GM19025 (cell line): ENCODE results near the gene HGS.
"Not testable (repeated sequence)": the region's sequence is repeated elsewhere in the genome, so short reads cannot be mapped to it uniquely, and the experiment has no call there.

Experiments used
- ATAC-seq: cut with Tn5 transposase; IDR thresholded peaks from one replicate; pipeline ENCODE4 v1.9.1; 2021; ENCODE audit warnings: mild to moderate bottlenecking, low read depth, moderate library complexity; ENCODE audit not compliant: unreplicated experiment

Gene HGS

DNA sequence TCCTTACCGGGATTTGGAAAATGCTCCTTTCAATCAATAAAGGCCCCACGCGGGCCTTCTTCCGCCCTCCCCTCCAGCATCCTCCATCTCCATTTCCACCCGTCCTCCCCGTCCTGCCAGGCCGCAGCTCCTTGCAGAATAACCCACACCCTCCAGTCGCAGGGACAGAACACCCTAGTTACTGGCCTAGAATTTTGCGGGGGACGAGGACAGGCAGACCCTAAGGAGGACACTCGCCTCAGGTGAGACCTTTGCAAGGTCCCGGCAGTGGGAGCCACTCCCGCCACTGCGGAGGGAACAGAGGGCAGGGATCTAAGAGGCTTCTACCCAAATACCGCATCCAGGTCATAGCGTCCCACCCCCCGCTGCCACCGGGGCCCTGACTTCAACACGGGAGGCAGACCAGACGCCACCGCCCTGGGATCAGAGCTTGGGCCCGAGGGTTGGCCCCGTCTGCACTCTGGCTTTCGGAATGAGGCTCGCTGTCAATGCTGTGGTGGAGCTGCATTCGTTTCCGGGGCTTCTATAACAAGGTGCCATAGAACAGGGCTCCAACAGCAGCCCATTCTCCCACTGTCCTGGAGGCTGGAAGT, 55.1 kb downstream of the HGS start:
- ATAC-seq, result no peak

DNA sequence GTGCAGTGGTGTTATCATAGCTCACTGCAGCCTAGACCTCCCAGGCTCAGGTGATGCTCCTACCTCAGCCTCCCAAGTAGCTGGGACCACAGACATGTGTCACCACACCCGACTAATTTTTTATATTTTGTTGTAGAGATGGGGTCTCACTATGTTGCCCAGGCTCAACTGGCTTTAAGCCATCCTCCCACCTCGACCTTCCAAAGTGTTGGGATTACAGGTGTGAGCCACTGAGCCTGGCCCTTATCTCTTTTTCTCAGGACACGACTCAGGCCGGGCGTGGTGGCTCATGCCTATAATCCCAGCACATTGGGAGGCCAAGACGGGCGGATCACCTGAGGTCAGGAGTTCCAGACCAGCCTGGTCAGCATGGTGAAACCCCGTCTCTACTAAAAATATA, 55.8 kb downstream of the HGS start:
- not testable (repeated sequence) for ATAC-seq

DNA sequence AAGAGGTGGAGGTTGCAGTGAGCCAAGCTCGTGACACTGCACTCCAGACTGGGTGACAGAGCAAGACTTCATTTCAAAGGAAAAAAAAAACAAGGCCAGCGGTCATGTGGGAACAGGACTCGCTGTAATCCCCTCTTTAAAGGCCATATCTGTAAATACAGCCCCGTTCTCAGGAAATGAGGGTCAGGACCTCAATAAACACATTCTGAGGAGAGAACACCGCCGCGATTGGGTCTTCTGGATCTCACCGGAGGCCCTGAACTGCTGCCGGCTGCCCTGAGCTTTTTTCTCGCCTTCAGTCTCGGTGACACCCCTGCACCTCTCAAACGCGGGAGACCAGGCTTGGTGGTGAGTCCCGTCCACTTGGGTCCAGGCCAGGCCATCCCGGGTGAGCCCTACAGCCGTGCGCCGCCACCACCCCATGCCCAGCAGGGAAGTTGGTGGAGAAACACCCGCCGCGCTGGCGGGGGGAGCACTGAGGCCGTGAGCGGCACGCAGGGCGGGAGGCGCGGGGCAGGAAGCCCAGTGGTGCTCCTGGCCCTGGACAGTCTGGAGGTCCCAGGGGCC, 56.7 kb downstream of the HGS start:
- ATAC-seq, result no peak

DNA sequence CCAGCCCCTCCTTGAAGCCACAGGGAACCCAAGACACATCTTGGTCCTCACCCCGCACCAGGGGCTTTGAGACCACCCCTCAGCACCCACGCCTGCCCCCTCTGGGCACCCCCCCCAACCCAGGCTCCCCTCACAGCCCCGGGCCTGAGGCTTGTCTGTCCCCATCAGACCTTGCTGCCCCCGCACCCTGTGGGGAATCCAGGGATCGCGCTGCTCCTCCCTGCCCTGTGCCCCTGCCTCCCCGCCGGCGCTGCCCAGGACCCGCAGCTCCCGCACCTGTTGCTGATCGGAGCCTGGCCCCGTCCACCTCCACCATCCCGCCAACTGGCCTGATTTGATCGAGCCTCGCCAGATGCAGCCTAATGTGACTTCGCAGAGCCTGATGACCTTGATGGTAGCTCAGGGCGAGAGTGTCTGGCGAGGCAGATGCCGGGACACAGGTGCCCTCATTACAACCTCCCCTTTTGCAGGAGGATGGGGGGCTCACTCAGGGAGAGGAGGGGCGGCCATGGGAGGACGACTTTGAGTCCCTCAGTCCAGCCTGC, 57.3 kb downstream of the HGS start:
- no peak for ATAC-seq

DNA sequence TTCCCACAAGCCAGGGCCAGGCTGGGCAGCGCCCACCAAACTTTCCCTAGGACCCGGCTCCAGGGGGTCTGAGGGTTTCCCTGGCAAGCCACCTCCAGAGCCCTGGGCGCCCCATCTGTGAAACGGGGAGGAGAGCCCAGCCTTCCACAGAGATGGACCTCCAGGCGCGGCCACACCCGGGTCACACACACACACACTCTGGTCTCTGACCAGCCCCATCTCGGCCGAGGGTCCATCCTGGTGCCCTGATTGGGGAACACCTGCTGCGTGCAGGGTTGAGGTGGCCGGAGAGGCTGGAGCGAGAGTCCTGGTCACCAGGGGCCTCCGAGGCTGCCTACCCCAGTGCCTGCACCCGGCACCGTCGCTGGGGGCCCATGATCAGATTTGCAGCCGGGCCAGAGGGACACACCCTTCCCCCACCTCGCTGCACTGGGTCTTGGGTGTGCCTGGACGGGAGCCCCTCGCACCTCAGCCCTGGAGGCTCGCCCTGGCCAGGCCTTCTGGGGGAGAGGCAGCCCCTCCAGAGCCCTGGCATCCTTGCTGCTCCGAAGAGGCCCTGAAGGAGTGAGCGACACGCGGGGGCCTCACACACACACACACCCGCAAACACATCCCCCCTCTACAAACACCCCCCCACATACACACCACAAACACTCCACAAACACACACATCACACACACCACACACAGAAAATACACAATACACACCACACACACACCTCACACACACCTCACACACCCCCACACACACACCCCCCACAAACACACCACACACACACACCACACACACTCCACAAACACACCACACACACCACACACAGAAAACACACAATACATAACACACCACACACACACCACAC, 58.0 kb downstream of the HGS start:
- ATAC-seq, result no peak
